HG03095 (cell line): ENCODE measurements around the gene ATPAF1.
"Not testable (repeated sequence)": the region's sequence is repeated elsewhere in the genome, so short reads cannot be mapped to it uniquely, and the experiment has no call there.

Experiments
- ATAC-seq: cut with Tn5 transposase; IDR thresholded peaks from one replicate; pipeline ENCODE4 v1.9.1; 2021; ENCODE audit warnings: moderate library complexity; ENCODE audit not compliant: unreplicated experiment

The ATPAF1 gene

DNA sequence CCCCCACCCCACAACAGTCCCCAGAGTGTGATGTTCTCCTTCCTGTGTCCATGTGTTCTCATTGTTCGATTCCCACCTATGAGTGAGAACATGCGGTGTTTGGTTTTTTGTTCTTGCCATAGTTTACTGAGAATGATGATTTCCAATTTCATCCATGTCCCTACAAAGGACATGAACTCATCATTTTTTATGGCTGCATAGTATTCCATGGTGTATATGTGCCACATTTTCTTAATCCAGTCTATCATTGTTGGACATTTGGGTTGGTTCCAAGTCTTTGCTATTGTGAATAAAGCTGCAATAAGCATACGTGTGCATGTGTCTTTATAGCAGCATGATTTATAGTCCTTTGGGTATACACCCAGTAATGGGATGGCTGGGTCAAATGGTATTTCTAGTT lies 17.0 kb downstream of the ATPAF1 start:
- not testable (repeated sequence) for ATAC-seq

DNA sequence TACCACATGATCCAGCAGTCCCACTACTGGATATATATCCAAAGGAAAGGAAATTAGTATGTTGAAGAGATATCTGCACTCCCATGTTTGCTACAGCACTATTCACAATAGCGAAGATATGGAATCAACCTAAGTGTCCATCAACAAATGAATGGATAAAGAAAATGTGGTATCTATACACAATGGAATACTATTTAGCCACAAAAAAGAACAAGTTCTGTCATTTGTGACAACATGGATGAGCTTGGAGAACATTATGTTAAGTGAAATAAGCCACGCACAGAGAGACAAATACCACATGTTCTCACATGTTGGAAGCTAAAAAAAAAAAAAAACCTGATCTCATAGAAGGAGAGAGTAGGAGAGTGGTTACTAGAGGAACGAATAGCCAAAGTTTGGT lies 17.7 kb downstream of the ATPAF1 start:
- ATAC-seq, result no peak

DNA sequence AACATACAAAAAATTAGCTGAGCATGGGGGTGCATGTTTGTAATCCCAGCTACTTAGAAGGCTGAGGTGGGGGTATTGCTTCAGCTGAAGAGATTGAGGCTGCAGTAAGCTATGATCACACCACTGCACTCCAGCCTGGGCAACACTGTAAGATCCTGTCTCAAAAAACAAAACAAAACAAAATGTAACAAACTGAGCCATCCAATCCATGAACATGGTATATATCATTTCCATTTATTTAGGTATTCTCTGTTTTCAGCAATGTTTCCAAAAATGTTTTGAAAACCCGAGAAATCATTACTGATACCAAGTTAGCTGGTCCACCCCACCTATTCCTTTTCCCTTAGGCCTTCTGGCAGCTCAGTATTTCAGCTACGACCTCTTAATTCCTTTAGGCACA lies 18.4 kb downstream of the ATPAF1 start:
- no peak for ATAC-seq

DNA sequence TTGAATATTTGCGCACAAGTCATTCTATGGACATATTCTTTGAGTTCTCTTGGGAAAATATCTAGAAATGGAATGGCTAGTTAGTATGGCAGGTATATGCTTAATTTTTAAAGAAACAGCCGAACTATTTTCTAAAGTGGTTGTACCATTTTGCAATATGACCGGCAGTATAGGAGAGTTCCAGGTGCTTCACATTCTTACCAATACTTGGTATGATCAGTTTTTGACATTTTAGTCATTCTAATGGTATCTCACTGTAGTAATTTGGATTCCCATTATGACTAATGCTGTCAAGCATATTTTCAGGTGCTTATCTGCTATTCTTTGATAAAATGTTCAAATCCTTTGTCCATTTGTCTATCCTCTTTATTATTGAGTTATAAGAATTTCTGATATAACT lies 20.6 kb downstream of the ATPAF1 start:
- no peak for ATAC-seq

DNA sequence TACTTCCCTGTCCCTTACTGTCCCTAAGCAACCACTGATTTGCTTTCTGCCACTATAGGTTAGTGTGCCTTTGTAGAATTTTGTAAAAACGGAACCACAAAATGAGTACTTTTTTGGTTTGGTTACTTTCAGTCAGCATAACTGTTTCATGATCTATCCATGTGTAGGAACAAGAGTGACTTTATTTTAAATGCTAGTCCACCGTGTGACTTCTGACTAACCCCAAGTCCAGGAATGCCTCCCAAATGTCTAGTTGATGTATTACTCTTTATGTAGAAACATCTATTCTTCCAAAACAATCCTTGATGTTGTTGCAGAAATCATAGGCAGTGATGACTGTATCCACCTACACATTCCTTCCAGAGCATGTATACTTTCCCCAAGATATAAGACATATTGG lies 21.3 kb downstream of the ATPAF1 start:
- no peak for ATAC-seq

DNA sequence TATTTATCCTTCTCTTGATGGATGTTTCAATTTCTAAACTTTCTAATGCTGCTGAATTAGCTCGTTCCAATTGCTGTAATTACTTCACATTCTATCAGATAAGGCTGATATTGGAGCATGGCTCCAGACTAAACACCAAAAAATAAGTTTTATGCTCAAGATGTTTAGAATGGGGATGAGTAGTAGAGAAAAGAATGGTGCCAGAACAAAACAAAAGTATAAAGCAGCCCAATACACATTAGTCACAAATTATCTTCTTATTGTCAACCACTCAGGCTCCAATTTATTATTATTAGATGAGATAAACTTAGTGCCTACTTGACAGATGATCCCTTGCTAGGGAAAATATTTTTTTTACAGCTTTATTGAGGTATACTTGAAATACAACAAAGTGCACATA lies 21.8 kb downstream of the ATPAF1 start:
- no peak for ATAC-seq

DNA sequence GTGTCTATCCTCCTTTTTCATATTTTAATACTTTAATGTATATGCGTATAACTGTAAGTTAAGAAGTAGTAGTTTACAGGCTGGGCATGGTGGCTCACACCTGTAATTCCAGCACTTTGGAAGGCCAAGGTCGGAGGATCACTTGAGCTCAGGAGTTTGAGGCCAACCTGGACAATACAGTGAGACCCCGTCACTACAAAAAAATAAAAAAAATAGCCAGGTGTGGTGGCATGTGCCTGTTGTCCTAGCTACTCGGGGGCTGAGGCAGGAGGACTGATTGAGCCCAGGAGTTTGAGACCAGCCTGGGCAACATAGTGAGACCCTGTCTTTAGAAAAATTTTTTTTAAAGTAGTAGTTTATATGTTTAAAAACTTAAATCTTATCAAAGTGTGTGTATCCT lies 22.3 kb downstream of the ATPAF1 start:
- no peak for ATAC-seq

DNA sequence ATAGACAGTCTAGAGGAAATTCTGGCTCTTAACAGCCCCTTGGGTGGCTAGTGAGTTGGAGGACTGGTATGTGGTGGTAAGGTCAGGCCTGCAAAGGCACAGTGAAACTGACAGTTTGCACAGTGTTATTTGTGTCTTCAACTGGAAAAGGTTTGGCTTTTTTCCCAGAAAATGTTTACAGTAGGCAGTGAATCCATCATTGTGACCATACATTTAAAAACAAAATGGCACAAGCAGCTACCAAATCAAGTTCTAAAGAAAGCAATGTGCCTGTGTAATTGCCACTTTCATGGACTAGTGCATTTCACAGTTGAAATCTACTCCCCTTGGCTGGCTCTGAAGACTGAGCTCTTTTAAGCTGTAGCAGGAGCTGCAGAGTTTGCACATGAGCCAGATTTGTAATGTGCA lies 24.8 kb downstream of the ATPAF1 start:
- no peak for ATAC-seq

DNA sequence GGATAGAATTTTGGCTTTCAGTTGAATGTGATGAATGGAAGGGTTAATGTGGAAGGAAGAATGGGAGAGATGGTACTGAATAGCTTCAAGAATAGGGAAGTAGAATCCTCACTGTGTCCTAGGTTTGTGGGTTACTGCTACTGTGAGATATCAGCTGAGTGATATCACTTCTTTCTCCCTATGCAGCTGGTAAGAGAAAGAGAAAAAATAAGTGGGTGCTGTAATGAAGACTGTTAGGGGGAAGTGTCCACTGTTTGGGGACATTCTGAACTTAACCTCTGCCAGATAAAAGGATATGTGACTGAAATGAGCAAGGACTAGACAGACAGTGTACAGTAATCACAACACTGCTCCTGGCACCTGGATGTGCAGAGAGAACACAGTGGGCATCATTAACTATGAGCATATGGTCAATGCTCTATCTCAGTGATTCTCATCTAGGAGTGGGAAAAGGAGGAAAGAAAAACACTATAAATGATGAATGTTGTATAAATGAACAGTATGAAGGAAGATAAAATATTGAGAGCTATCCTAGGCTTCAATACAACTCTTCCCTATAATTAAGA lies 26.0 kb downstream of the ATPAF1 start:
- ATAC-seq, result no peak

DNA sequence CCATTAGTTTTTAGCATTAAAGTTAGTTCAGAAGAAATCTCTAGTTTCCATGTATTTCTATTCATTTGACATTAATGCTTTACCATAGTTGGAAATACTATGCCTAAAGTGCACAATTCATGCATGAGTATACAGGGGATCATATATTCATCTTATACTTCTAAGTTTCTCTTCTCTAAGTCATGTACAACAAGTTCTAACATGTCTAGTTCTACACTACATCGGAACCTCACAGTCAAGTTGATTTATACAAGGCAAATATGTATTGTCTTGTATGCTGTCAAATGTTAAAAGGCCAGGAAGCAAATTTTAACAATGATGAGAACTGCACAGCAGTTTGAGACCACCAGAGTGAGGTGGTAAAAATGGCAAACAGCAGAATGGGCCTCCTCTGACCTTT lies 28.6 kb downstream of the ATPAF1 start:
- no peak for ATAC-seq

DNA sequence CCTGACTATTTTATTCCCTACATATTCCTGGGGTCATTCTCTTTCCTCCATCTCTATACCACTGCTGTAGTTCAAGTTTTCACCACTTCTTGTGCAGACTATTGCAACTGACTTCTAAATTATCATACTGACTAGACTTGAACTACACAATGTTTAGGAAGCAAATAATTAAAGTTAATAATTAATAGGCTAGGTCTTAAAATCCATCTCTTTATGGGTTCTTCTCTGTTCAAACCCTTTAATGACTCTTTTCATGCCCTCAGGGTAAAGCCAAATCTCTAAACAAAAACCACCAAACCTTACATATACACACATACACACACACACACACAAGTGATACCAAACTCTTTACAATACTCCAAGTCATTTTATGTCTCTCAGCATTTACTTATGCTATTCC lies 29.2 kb downstream of the ATPAF1 start:
- no peak for ATAC-seq

DNA sequence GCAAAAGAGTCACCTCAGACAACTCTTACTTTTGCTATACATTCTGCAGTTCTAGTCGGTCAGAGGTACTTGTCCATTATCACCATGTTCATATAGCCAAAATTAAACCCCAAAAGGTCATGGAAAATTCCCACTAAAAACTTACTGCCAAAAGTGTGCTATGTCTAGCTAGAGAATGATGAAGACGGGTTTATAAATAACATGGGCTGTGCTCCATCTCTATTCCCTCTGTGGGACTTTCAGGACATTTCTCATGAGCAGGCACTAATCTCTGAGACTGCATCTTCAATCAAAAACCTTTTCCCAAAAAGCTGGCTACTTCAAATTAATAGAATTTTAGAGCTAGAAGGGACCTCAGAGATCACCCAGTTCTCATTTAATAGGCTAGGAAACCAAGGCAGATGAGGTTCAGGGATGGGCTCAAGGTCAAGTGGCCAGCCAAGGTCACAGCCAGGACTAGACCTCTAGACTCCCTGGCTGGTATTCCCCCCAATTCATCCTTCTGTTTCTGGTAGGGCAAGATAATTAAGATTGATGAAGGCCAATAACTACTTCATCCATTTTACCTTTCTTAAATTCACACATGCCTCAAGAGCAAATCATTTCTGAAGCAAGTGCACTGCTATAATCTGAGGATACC lies 30.6 kb downstream of the ATPAF1 start:
- no peak for ATAC-seq

DNA sequence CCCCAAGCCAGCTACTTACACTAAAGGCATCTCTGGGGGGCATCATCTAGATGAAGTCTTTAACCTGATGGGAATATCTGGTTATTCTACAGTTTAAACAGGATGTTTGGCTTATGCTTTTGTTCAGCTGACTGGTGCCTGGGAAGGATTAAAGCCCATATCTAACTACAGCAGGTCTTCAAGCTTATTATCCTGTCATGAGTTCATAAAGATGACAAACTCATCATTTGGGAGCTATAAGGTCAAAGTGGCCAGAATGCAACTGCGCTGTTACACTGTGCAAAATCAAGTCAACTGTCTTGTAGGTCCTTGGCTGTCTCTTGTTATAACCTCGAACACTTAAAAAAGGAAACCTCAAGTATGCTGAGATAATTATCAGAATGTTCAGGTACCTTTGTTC lies 33.0 kb downstream of the ATPAF1 start:
- no peak for ATAC-seq

DNA sequence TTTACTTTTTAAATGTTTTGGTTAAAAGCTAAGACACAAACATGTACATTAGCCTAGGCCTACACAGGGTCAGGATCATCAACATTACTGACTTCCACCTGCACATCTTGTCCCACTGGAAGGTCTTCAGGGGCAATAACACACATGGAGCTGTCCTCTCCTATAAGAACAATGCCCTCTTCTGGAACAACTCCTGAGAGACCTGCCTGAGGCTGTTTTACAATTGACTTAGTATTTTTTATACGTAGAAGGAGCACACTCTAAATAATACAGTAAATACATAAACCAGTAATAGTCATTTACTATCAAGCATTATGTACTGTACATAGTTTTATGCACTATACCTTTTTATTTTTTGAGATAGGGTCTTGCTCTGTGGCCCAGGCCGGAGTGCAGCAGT lies 37.4 kb downstream of the ATPAF1 start:
- no peak for ATAC-seq

DNA sequence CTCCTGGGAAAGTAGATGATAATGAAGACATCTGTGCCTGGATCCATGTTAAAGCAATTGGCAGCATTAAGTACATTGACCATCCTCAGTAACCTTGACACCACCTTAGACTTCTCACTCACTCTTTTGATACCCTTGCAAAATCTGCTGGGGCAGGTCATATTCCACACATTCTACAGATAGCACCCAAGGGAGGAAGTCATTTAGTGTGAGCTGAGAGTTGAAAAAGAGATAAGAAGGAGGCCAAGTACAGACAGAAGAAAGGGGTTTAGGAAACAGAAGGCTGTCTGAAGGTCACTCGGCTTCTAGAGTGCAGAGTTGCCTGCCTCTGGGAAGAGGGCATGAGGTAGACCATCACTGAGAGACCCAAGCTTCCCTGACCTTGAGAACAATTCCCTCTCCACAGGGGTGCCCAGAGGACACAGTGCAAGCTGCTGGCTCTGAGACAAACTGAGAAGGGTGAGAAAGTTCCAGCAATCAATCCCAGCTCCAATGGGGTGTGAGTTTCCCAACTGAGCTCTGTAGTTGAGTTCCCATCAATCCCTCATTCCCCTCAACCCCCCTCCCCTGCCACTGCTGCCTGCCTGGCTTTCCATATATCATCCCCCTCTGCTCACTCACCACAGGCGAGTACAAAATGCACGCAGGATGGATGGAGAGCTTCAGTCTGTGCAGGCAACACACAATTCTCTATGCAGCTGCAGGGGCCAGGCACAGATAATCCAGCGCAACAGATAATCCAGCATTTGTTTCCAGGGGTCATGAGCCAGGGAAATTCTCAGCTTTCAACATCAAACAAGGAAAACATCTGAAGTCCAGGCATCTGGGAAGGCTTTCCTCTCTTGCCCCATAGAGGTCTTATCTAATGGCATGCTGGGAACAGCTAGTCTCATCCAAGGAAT lies 44.2 kb downstream of the ATPAF1 start:
- ATAC-seq, result no peak

DNA sequence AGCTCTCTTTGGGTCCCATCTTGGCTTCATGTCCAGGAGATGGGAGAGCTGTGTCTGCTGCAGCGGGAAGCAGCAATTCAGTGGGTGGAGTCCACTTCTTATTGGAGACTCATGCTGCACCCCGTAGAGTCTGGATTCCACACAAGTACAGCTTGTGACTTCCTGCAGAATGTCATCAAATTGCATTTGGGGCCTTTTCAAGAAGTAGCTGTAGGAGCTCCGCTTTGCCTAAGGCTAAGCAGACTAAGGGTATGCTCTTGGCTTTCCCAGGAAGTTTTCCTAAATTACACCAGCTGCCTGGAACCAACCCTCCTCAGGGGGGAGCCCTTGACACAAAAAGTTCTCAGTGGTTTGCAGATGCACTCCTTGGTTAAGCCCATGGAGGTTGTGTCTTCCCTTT lies 45.8 kb downstream of the ATPAF1 start:
- ATAC-seq, result no peak

DNA sequence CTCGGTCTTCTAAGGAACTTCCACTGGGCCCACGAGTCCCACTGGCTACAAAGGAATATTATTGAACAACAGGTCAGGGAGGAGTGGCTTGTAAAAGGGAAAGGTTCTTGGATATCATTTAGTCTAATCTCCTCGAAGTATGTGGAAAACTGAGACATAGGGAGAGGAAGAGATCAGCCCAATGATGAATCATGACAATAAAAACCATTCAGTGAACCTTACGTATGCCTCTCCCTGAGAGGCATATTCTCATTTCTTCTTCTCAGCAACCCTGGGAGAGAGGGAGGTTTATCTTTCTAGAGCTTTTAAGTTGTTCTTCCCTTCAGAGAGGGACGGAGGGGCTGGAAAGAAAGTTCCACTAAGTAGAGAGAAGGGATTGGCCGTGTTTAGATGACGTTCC lies 46.2 kb downstream of the ATPAF1 start:
- ATAC-seq, result no peak

DNA sequence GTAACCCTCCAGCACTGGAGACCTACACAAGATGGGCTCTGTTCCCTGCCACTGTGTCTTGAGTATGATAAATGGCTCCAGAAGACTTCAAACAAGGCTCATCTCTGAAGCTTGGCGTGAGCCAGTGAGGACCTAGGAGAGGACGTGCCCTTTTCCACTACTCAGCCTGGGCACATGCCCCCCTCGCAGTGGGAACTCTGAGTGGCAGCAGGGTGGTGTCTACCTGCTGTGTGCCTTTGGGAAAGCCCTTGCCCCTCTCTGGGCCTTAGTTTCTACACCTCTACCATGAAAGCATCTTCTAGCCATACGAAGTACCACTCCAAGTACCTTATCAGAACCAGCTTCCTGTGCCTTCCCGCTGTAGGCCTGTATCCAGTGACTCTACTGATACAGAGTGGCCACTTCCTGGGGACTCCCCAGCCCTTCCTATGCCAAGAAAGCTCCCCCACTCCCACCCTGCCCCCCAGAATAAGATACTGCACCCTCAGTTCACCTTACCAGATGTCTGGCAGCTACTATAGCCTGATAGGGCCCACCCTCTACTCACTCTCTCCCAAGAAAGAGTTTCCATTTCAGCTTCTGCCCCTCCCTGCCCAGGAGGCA lies 48.4 kb downstream of the ATPAF1 start:
- no peak for ATAC-seq

DNA sequence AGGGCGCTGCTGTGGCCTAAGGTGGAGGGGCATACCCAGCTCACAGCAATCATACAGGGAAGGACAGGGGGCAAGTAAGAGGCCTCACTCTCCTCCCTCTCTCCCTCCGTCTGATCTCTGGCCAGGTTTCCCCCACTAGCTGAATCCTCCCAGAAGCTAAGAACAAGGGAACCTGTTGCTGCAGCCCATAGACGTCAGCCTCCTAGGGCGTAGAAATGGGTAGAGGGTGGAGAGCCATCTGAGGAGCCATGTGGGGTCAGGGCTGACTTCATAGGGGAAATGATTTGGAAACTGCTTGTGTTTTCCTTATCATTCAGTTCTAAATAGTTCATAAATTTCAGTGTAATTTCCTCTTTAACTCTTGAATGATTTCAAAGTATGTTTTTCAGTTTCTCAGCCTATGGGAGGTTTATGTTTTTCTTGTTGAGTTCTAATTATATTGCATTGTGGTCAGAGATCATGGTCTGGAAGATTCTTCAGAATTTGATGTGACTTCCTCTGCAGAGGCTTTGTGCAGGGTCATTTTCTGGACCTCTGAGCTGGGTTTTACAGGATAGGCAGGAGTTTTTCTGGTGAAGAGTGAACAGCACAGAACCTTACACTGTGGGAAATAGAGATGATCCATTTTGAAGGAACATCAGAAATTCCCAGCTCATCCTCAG lies 49.3 kb downstream of the ATPAF1 start:
- no peak for ATAC-seq

DNA sequence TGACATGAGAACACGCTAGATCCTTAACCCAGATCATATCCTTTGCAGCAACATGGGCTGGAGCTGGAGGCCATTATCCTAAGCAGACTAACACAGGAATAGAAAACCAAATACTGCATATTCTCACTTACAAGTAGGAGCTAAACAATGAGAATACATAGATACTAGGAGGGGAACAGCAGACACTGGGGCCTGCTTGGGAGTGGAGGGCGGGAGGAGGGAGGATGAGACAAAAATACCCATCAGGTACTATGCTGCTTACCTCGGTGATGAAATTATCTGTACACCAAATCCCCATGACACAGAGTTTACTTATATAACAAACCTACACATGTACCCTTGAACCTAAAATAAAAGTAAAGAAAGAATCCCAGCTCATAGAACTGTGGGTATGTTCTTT lies 50.3 kb downstream of the ATPAF1 start:
- no peak for ATAC-seq

DNA sequence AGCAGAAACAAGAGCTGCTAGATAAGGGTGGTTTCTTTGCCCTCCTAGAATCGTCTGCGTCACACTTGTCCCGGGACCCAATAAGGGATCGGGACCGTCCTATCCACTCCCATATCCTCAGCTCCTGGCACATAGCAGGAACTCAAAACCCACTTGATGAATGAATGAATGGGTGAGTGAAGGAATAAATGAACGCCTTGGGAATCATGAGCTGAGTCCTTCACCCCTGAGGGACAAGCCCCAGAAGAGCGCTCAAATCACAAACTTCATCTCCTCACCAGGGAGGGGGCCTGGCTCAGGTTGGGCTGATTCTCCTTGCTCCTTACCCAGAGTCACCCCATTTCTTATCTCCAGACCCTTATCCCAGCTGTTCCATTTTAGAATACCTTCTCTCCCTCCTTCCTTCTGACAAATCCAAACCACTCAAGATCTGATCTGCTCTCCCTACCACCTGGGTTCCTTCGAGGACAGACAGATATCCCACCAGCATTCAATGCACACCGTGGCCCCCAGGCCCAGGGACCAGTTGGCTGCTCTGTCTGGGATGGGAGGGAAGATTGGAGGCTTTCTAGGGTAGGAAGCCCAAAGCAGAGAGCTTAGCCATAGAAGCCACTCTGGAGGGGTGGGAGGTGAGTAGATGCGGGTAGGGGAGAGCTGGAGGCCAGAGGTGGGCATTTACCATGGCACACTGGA lies 50.9 kb downstream of the ATPAF1 start:
- ATAC-seq, result no peak
